Psoas muscle (tissue), 8 donors: ENCODE data around the gene ANAPC16. TPM values are rescaled to one million over a fixed set of nuclear protein-coding genes. Genes with fewer than 3 reads are reported as not detected.

Experiments
- ATAC-seq, 4 donors: fragments of 200-7000 bp; cut with Tn5 transposase; one replicate each; pipeline ENCODE4 v1.9.1; 2020; ENCODE audit warnings: moderate library complexity in 3 of 4, mild to moderate bottlenecking in 2 of 4
- DNase-seq, 2 donors: peaks; one replicate each; pipeline ENCODE4 v3.0.0-alpha.2; 2020
- H3K27ac ChIP-seq: fragments of 200-600 bp; one replicate; pipeline ENCODE4 v1.8.0; 2022
- H3K27me3 ChIP-seq, 3 donors: fragments of 200-600 bp in 1 of 3; one replicate each; pipeline versions ENCODE4 v1.6.1 to v1.8.0; 2013 to 2022; ENCODE audit warnings: low read length in 2 of 3, mild to moderate bottlenecking in 2 of 3, moderate library complexity in 1 of 3; ENCODE audit not compliant: insufficient read depth in 3 of 3
- H3K36me3 ChIP-seq, 2 donors: fragments of 200-600 bp in 1 of 2; one replicate each; pipeline versions ENCODE4 v1.6.1 to v1.8.0; 2013 to 2022; ENCODE audit warnings: low read depth in 1 of 2, mild to moderate bottlenecking in 1 of 2, moderate library complexity in 1 of 2; ENCODE audit not compliant: insufficient read depth in 1 of 2
- H3K4me1 ChIP-seq: fragments of 200-600 bp; one replicate; pipeline ENCODE4 v1.8.0; 2022
- H3K4me3 ChIP-seq: fragments of 200-600 bp; one replicate; pipeline ENCODE4 v1.8.0; 2022; ENCODE audit warnings: mild to moderate bottlenecking
- H3K9me3 ChIP-seq: fragments of 200-600 bp; one replicate; pipeline ENCODE4 v1.8.0; 2022
- CTCF ChIP-seq: fragments of 200-600 bp; IDR thresholded peaks from one replicate; pipeline ENCODE4 v1.8.0; 2022; ENCODE audit warnings: antibody characterized with exemption
- WGBS, 3 donors: extraction: QIAGEN DNeasy Blood & Tissue Kit; methylation state at CpG; one replicate each; pipeline versions ENCODE4 v1.1.6 to v1.1.7; 2013; 5-methylcytosine and 5-hydroxymethylcytosine counted together
- intact Hi-C, 2 donors: fragments of 100-400 bp; cut with DNase I; formaldehyde crosslinking; loops; one replicate each; pipeline versions ENCODE4 v1.11.0 to v1.14.2; 2022
- polyA plus RNA-seq, 3 donors: library from polyadenylated mRNA; stranded (reverse); fragments of 200-250 nt; gene quantifications; one replicate each; pipeline ENCODE4 v1.2.3, GENCODE V29; 2013
- total RNA-seq, 4 donors: library from RNA; stranded (reverse); fragmentation: NEBNext Ultra II Directional in 2 of 4; extraction: Animal tissue kit (Norgen Biotek cat#: 25700) in 2 of 4; gene quantifications; one replicate each; pipeline versions ENCODE4 v1.2.1 to v1.2.4, GENCODE V29; 2021 to 2023
- donor health status: healthy with polysubstance abuse.
- donor health status: DM: no; HTN: no; CAD: no; lungs with moderate emphysema.
- donor health status: Bipolar disorder and iron deficiency.
- donor health status: healthy.
- donor health status: DM: yes; HTN: yes; CAD: no.
- donor health status: DM: no; HTN: no; CAD: no.
- donor health status: DM: no; HTN: no; CAD: no.
- donor health status: DM: yes; HTN: yes; CAD: no.

Gene ANAPC16
- total and polyA plus RNA-seq, 7 donors: 60.1 to 184 (median 128) TPM

GRCh38 chr10:72171175-72171630, 44.6 kb upstream of the ANAPC16 start:
- intact Hi-C loops: no loop called here
- TF ChIP-seq CTCF: no peak
- Histone ChIP-seq H3K4me1 (no peaks in the 10 kb centered on the region), H3K27me3 (no peaks in the 10 kb centered on the region), H3K9me3 (no peaks in the 10 kb centered on the region), H3K27ac (no peak overlapping the region), H3K4me3 (no peak overlapping the region), H3K36me3 (no peaks in the 10 kb centered on the region)
- no peak for DNase-seq
- 84 to 92% (median 86%) methylated on average over 7 of the region's 7 CpGs for WGBS, 3 donors
- ATAC-seq: peak in 1 of 4 donors; percentile 26

GRCh38 chr10:72173262-72173618, 42.6 kb upstream of the ANAPC16 start:
- Histone ChIP-seq H3K9me3 (no peaks in the 10 kb centered on the region), H3K27me3 (no peaks in the 10 kb centered on the region), H3K4me1 (no peaks in the 10 kb centered on the region), H3K27ac (peak overlapping the region; percentile 25), H3K4me3 (no peak overlapping the region), H3K36me3 (peaks cover 0 to 2% of the 10 kb centered on the region in 2 donors)
- intact Hi-C loops: no loop called here
- TF ChIP-seq CTCF: no peak
- DNase-seq (no peak), ATAC-seq (peak in 2 of 4 donors; percentile 61 to 74)
- 60 to 88% (median 74%) methylated on average over 3 of the region's 3 CpGs for WGBS, 3 donors

- 80 to 83% (median 81%) methylated on average over 7 of the region's 7 CpGs for WGBS, 3 donors
- intact Hi-C loops: no loop called here
These were observed 42.1 kb upstream of the ANAPC16 start for GRCh38 chr10:72173619-72174296.

GRCh38 chr10:72174297-72174662, 41.5 kb upstream of the ANAPC16 start:
- Histone ChIP-seq H3K9me3 (no peaks in the 10 kb centered on the region), H3K27me3 (no peaks in the 10 kb centered on the region), H3K4me3 (no peak overlapping the region), H3K27ac (no peak overlapping the region), H3K36me3 (peaks cover 0 to 12% of the 10 kb centered on the region in 2 donors), H3K4me1 (no peaks in the 10 kb centered on the region)
- no peak for TF ChIP-seq CTCF
- ATAC-seq: no peak
- intact Hi-C loops: no loop called here
- DNase-seq: no peak

More at GRCh38 chr10:72173619-72174296, 42.1 kb upstream of the ANAPC16 start:
- H3K4me3 ChIP-seq: no peak overlapping the region
- no peak for DNase-seq
- no peaks in the 10 kb centered on the region for H3K4me1 ChIP-seq
- peaks cover 0 to 7% of the 10 kb centered on the region in 2 donors for H3K36me3 ChIP-seq
- H3K27me3 ChIP-seq: no peaks in the 10 kb centered on the region
- no peaks in the 10 kb centered on the region for H3K9me3 ChIP-seq
- TF ChIP-seq CTCF: no peak
- peak in 2 of 4 donors; percentile 17 to 36 for ATAC-seq
- peak overlapping the region; percentile 25 for H3K27ac ChIP-seq

GRCh38 chr10:72175149-72175548, 40.7 kb upstream of the ANAPC16 start:
- no peak for TF ChIP-seq CTCF
- H3K4me3 ChIP-seq: no peak overlapping the region
- H3K27me3 ChIP-seq: no peaks in the 10 kb centered on the region
- H3K9me3 ChIP-seq: no peaks in the 10 kb centered on the region
- DNase-seq (no peak), ATAC-seq (no peak)
- H3K36me3 ChIP-seq: peaks cover 0 to 13% of the 10 kb centered on the region in 2 donors
- no peaks in the 10 kb centered on the region for H3K4me1 ChIP-seq
- H3K27ac ChIP-seq: no peak overlapping the region
- 78 to 84% (median 82%) methylated on average over 1 of the region's 1 CpG for WGBS, 3 donors
- intact Hi-C loops: no loop called here
